Gastroesophageal sphincter (tissue), 3 donors: ENCODE data around the gene ALPL.

Experiments used
- CTCF ChIP-seq, 4 experiments: fragments of 200-600 bp in 2 of 4; fragments of 450-650 bp in 2 of 4; sonication (generic) in 1 of 4; IDR thresholded peaks; one replicate each; pipeline ENCODE4 v1.5.1; 2017 to 2019; ENCODE audit warnings: antibody characterized with exemption in 4 of 4, mild to moderate bottlenecking in 2 of 4, moderate library complexity in 2 of 4
- EP300 ChIP-seq: sonication (generic); formaldehyde crosslinking; IDR thresholded peaks from one replicate; pipeline ENCODE4 v1.6.1; 2017; ENCODE audit warnings: antibody characterized with exemption, mild to moderate bottlenecking
- POLR2A ChIP-seq, 2 donors: fragments of 450-650 bp; IDR thresholded peaks; one replicate each; pipeline ENCODE4 v1.6.1; 2017; ENCODE audit warnings: antibody characterized with exemption in 2 of 2, mild to moderate bottlenecking in 2 of 2, moderate library complexity in 1 of 2

- no peak for TF ChIP-seq CTCF (IDR thresholded peaks at IDR 0.05)
- TF ChIP-seq POLR2A (IDR thresholded peaks at IDR 0.05): no peak
- TF ChIP-seq EP300: no peak
Observed at GRCh38 chr1:21579791-21580190, 70.6 kb downstream of the ALPL start.
